K562 (cell line): ENCODE data around the gene H2BK1. TPM values are rescaled to one million over a fixed set of nuclear protein-coding genes. Genes with fewer than 3 reads are reported as not detected.

Source experiments
- CC2D1A ChIP-seq: fragments of 450-650 bp; IDR thresholded peaks from 2 replicates; pipeline ENCODE4 v1.6.1; 2017; ENCODE audit warnings: mild to moderate bottlenecking
- CREM ChIP-seq: IDR thresholded peaks from 2 replicates; pipeline ENCODE4 v1.6.1; 2014; ENCODE audit warnings: antibody characterized with exemption, low read depth
- DACH1 ChIP-seq: fragments of 450-650 bp; IDR thresholded peaks from 2 replicates; pipeline ENCODE4 v1.6.1; 2018; ENCODE audit not compliant: partially characterized antibody
- GABPB1 ChIP-seq: sonication (generic); formaldehyde crosslinking; IDR thresholded peaks from 2 replicates; pipeline ENCODE4 v1.8.0; 2022; ENCODE audit warnings: mild to moderate bottlenecking, missing genetic modification reagents
- GTF2F1 ChIP-seq: IDR thresholded peaks from 2 replicates; pipeline ENCODE4 v1.6.1; 2011; ENCODE audit warnings: low read depth, low read length, improper control_type of control experiment
- HNRNPLL ChIP-seq: fragments of 200-400 bp; formaldehyde crosslinking; IDR thresholded peaks from 2 replicates; pipeline ENCODE4 v1.6.1; 2017; ENCODE audit warnings: low read length, low read depth, mild to moderate bottlenecking; ENCODE audit not compliant: poor library complexity, severe bottlenecking
- IFI16 ChIP-seq: fragments of 250-450 bp; sonication (Bioruptor Pico); IDR thresholded peaks from 2 replicates; pipeline ENCODE4 v2.1.2; 2022; ENCODE audit warnings: mild to moderate bottlenecking, inconsistent platforms
- L3MBTL2 ChIP-seq: fragments of 450-650 bp; IDR thresholded peaks from 2 replicates; pipeline ENCODE4 v1.6.1; 2016; ENCODE audit warnings: mild to moderate bottlenecking, moderate library complexity
- MYC ChIP-seq, 2 experiments: fragments of 250-450 bp in 1 of 2; sonication (Bioruptor Pico) in 1 of 2; IDR thresholded peaks; 2 replicates each; pipeline versions ENCODE4 v1.5.1 to v1.6.1; 2012 to 2021; ENCODE audit warnings: low read depth in 2 of 2, borderline replicate concordance in 1 of 2, improper control_type of control experiment in 1 of 2, low read length in 1 of 2, mild to moderate bottlenecking in 1 of 2, moderate library complexity in 1 of 2
- NFIX ChIP-seq: fragments of 250-450 bp; sonication (Bioruptor Pico); IDR thresholded peaks from 2 replicates; pipeline ENCODE4 v1.4.0; 2020; ENCODE audit warnings: low read depth, mild to moderate bottlenecking, moderate library complexity
- NR1H2 ChIP-seq: sonication (generic); formaldehyde crosslinking; IDR thresholded peaks from 2 replicates; pipeline ENCODE4 v1.4.0; 2020; ENCODE audit warnings: mild to moderate bottlenecking, missing genetic modification reagents
- RB1 ChIP-seq: fragments of 450-650 bp; IDR thresholded peaks from 2 replicates; pipeline ENCODE4 v1.6.1; 2017; ENCODE audit warnings: low read depth, mild to moderate bottlenecking
- SP1 ChIP-seq: sonication (generic); formaldehyde crosslinking; IDR thresholded peaks from 2 replicates; pipeline ENCODE4 v1.8.1; 2022; ENCODE audit warnings: mild to moderate bottlenecking, missing genetic modification reagents
- TAL1 ChIP-seq: fragments of 450-650 bp; IDR thresholded peaks from 2 replicates; pipeline ENCODE4 v1.6.1; 2016; ENCODE audit warnings: mild to moderate bottlenecking
- TEAD1 ChIP-seq, 2 experiments: fragments of 450-650 bp in 1 of 2; sonication (generic) in 1 of 2; formaldehyde crosslinking; IDR thresholded peaks; 2 replicates each; pipeline versions ENCODE4 v1.4.0 to v1.8.0; 2020 to 2022; ENCODE audit warnings: mild to moderate bottlenecking in 2 of 2, missing genetic modification reagents in 1 of 2
- ZC3H11A ChIP-seq: IDR thresholded peaks from 2 replicates; pipeline ENCODE4 v1.6.1; 2012; ENCODE audit warnings: low read depth, low read length, improper control_type of control experiment
- ZNF707 ChIP-seq: fragments of 250-450 bp; sonication (Bioruptor Pico); conservative IDR thresholded peaks from 2 replicates; pipeline ENCODE4 v1.8.0; 2022; ENCODE audit warnings: inconsistent platforms, mild to moderate bottlenecking, moderate library complexity
- polyA plus RNA-seq, 8 experiments: library from polyadenylated mRNA; depleted of rRNA in 4 of 8; stranded (reverse) in 5 of 8; unstranded in 3 of 8; fragments of >200 nt; fragmentation: Nextera tagmentation in 2 of 8; fragmentation: Illumina TruSeq in 1 of 8; extraction: Ambion mirVana in 2 of 8; extraction: Trizol in 1 of 8; gene quantifications; 2 replicates each; pipeline versions ENCODE4 v1.2.1 to v1.2.3, GENCODE V29; 2011 to 2014; ENCODE audit warnings: inconsistent platforms in 1 of 8, missing spikeins in 1 of 8
- total RNA-seq, 7 experiments: library from RNA; depleted of rRNA in 6 of 7; stranded (reverse); fragments of >200 nt in 6 of 7; fragmentation: Illumina TruSeq in 2 of 7; extraction: Trizol in 2 of 7; gene quantifications; 2 replicates each; pipeline versions ENCODE4 v1.2.1 to v1.2.3, GENCODE V29; 2011 to 2021; ENCODE audit warnings: low replicate concordance in 1 of 7
- TF ChIP-seq, protein P1 (sequence below): sonication (generic); formaldehyde crosslinking; IDR thresholded peaks from 2 replicates; pipeline ENCODE4 v1.8.1; 2023; ENCODE audit warnings: mild to moderate bottlenecking, missing genetic modification reagents
- TF ChIP-seq, protein P2 (sequence below): fragments of 450-650 bp; conservative IDR thresholded peaks from 2 replicates; pipeline ENCODE4 v1.6.1; 2016; ENCODE audit warnings: missing genetic modification characterization, low read depth, mild to moderate bottlenecking, control low read depth, missing compliant biosample characterization
- TF ChIP-seq, protein P3 (sequence below), 2 experiments: fragments of 150-350 bp in 1 of 2; IDR thresholded peaks; 2 replicates each; pipeline ENCODE4 v1.6.1; 2012 to 2016; ENCODE audit warnings: low read depth in 2 of 2, low read length in 2 of 2, mild to moderate bottlenecking in 1 of 2, moderate library complexity in 1 of 2

H2BK1 gene
- total and polyA plus RNA-seq, 9 of the 15 experiments (the other 6 are each of a cell fraction or from before 2014, with no cell fraction given) = not detected

DNA sequence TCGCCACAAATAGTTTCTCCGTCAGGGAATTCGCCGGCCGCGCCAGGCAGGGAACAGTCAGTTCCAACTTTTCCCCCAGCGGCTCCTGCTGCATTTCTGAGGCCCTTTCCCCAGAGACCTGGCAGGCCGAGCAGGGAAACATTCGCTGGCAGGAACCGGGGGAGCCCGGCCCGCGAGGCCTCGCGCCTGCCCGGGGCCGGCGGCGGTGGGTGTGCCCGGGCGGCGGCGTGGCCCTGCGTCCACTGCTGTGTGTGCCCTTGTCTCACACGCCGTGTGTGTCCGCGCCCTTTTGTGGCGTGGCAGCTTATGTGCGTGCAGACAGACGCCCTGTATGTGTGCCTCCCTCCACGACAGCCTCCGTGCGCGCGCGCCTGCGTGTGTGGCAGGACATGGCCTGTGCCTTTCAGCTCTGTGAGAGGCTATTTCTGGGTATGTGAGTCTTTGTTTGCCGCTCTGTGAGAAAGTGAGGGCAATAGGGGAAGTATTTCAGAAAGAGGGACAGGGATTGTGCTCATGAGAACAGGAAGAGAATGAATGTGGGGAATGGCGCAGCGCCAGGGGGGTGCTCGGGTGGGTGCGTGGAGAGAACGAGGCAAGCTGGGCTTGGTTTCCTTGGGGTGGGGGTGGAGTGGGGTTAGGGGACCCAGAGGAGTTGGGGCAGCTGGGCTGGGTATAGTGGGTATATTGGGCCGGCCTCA lies 38.9 kb upstream of the H2BK1 start (continued):
- no peak for TF ChIP-seq NR1H2 (CRISPR knock-in tag)
- TF ChIP-seq, protein P1, sequence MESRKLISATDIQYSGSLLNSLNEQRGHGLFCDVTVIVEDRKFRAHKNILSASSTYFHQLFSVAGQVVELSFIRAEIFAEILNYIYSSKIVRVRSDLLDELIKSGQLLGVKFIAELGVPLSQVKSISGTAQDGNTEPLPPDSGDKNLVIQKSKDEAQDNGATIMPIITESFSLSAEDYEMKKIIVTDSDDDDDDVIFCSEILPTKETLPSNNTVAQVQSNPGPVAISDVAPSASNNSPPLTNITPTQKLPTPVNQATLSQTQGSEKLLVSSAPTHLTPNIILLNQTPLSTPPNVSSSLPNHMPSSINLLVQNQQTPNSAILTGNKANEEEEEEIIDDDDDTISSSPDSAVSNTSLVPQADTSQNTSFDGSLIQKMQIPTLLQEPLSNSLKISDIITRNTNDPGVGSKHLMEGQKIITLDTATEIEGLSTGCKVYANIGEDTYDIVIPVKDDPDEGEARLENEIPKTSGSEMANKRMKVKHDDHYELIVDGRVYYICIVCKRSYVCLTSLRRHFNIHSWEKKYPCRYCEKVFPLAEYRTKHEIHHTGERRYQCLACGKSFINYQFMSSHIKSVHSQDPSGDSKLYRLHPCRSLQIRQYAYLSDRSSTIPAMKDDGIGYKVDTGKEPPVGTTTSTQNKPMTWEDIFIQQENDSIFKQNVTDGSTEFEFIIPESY (CRISPR knock-in tag) = peak; percentile 81
- TF ChIP-seq ZC3H11A = no peak
- TF ChIP-seq, protein P2, sequence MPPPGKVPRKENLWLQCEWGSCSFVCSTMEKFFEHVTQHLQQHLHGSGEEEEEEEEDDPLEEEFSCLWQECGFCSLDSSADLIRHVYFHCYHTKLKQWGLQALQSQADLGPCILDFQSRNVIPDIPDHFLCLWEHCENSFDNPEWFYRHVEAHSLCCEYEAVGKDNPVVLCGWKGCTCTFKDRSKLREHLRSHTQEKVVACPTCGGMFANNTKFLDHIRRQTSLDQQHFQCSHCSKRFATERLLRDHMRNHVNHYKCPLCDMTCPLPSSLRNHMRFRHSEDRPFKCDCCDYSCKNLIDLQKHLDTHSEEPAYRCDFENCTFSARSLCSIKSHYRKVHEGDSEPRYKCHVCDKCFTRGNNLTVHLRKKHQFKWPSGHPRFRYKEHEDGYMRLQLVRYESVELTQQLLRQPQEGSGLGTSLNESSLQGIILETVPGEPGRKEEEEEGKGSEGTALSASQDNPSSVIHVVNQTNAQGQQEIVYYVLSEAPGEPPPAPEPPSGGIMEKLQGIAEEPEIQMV (tag) = no peak
- no peak for TF ChIP-seq NFIX (CRISPR knock-in tag)
- peak; percentile 13; the same call in 1 of the 2 replicates for TF ChIP-seq RB1
- TF ChIP-seq ZNF707 = no peak
- no peak for TF ChIP-seq MYC (IDR thresholded peaks at IDR 0.05; ENCODE audit: low read depth, low read length)
- no peak for TF ChIP-seq MYC (CRISPR knock-in tag; IDR thresholded peaks at IDR 0.05; ENCODE audit: borderline replicate concordance, low read depth)
- no peak for TF ChIP-seq CREM
- no peak for TF ChIP-seq TEAD1 (CRISPR knock-in tag; IDR thresholded peaks at IDR 0.05)
- TF ChIP-seq TAL1 = no peak
- TF ChIP-seq, protein P3, sequence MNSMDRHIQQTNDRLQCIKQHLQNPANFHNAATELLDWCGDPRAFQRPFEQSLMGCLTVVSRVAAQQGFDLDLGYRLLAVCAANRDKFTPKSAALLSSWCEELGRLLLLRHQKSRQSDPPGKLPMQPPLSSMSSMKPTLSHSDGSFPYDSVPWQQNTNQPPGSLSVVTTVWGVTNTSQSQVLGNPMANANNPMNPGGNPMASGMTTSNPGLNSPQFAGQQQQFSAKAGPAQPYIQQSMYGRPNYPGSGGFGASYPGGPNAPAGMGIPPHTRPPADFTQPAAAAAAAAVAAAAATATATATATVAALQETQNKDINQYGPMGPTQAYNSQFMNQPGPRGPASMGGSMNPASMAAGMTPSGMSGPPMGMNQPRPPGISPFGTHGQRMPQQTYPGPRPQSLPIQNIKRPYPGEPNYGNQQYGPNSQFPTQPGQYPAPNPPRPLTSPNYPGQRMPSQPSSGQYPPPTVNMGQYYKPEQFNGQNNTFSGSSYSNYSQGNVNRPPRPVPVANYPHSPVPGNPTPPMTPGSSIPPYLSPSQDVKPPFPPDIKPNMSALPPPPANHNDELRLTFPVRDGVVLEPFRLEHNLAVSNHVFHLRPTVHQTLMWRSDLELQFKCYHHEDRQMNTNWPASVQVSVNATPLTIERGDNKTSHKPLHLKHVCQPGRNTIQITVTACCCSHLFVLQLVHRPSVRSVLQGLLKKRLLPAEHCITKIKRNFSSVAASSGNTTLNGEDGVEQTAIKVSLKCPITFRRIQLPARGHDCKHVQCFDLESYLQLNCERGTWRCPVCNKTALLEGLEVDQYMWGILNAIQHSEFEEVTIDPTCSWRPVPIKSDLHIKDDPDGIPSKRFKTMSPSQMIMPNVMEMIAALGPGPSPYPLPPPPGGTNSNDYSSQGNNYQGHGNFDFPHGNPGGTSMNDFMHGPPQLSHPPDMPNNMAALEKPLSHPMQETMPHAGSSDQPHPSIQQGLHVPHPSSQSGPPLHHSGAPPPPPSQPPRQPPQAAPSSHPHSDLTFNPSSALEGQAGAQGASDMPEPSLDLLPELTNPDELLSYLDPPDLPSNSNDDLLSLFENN (IDR thresholded peaks at IDR 0.05; ENCODE audit: low read depth in 2 of 2, low read length in 2 of 2) = no peak
- no peak for TF ChIP-seq GABPB1
- TF ChIP-seq SP1 = no peak
- no peak for TF ChIP-seq HNRNPLL
- TF ChIP-seq L3MBTL2 = peak; percentile 64
- no peak for TF ChIP-seq GTF2F1
- no peak for TF ChIP-seq DACH1
- TF ChIP-seq CC2D1A = no peak
- TF ChIP-seq IFI16 (CRISPR knock-in tag) = no peak
